Heart left ventricle (tissue), 16 donors: ENCODE measurements around the gene CFAP157. TPM values are rescaled to one million over a fixed set of nuclear protein-coding genes. Genes with fewer than 3 reads are reported as not detected.

Experiments used
- ATAC-seq, 4 donors: fragments of 200-7000 bp; cut with Tn5 transposase; one replicate each; pipeline ENCODE4 v1.9.1; 2020 to 2022; ENCODE audit warnings: moderate library complexity in 4 of 4, mild to moderate bottlenecking in 3 of 4, moderate number of reproducible peaks in 1 of 4
- DNase-seq, 5 donors: peaks; one replicate each; pipeline ENCODE4 v3.0.0-alpha.2; 2020
- H3K27ac ChIP-seq, 12 donors: fragments of 200-600 bp; sonication (generic) in 4 of 12; one replicate each; pipeline versions ENCODE4 v1.5.0 to v1.8.0; 2016 to 2022; ENCODE audit warnings: mild to moderate bottlenecking in 2 of 12
- H3K27me3 ChIP-seq, 9 donors: fragments of 200-600 bp; sonication (generic) in 2 of 9; one replicate each; pipeline versions ENCODE4 v1.5.1 to v1.8.0; 2016 to 2022; ENCODE audit warnings: mild to moderate bottlenecking in 3 of 9
- H3K36me3 ChIP-seq, 9 donors: fragments of 200-600 bp; sonication (generic) in 2 of 9; one replicate each; pipeline versions ENCODE4 v1.5.0 to v1.8.0; 2018 to 2022; ENCODE audit warnings: mild to moderate bottlenecking in 2 of 9
- H3K4me1 ChIP-seq, 12 donors: fragments of 200-600 bp; sonication (generic) in 4 of 12; one replicate each; pipeline versions ENCODE4 v1.5.0 to v1.8.0; 2016 to 2022; ENCODE audit warnings: mild to moderate bottlenecking in 3 of 12
- H3K4me3 ChIP-seq, 12 donors: fragments of 200-600 bp; sonication (generic) in 4 of 12; one replicate each; pipeline versions ENCODE4 v1.5.0 to v1.8.0; 2017 to 2022; ENCODE audit warnings: mild to moderate bottlenecking in 9 of 12, moderate library complexity in 4 of 12
- H3K9me3 ChIP-seq, 12 donors: fragments of 200-600 bp; sonication (generic) in 4 of 12; one replicate each; pipeline versions ENCODE4 v1.5.0 to v1.8.0; 2016 to 2022; ENCODE audit warnings: mild to moderate bottlenecking in 1 of 12
- CTCF ChIP-seq, 12 donors: fragments of 200-600 bp; sonication (generic) in 4 of 12; IDR thresholded peaks; one replicate each; pipeline versions ENCODE4 v1.5.0 to v1.8.0; 2018 to 2022; ENCODE audit warnings: antibody characterized with exemption in 12 of 12, mild to moderate bottlenecking in 5 of 12
- POLR2A ChIP-seq, 2 donors: fragments of 450-650 bp; IDR thresholded peaks; one replicate each; pipeline ENCODE4 v1.6.1; 2017; ENCODE audit warnings: antibody characterized with exemption in 2 of 2, mild to moderate bottlenecking in 2 of 2, moderate library complexity in 2 of 2
- WGBS, 4 donors: extraction: QIAGEN DNeasy Blood & Tissue Kit in 2 of 4; methylation state at CpG; one replicate each; pipeline versions ENCODE4 v1.1.5 to v1.1.7; 2013 to 2018; 5-methylcytosine and 5-hydroxymethylcytosine counted together
- intact Hi-C, 10 donors: fragments of 100-400 bp; cut with DNase I; formaldehyde crosslinking; loops; one replicate each; pipeline versions ENCODE4 v1.11.1 to v1.14.2; 2022
- polyA plus RNA-seq, 2 donors: library from polyadenylated mRNA; stranded (reverse); fragments of 200-250 nt; gene quantifications; one replicate each; pipeline ENCODE4 v1.2.3, GENCODE V29; 2013
- total RNA-seq, 9 donors: library from RNA; depleted of rRNA in 2 of 9; stranded (reverse); fragments of >200 nt in 2 of 9; fragmentation: NEBNext Ultra II Directional in 3 of 9; extraction: Animal tissue kit (Norgen Biotek cat#: 25700) in 3 of 9; gene quantifications; one replicate each; pipeline versions ENCODE4 v1.1.0 to v1.2.4, GENCODE V29; 2016 to 2023
- donor health status: ischemic (EF 13 %, LVEDD 7.1; RV severe dilation, severe dysfunction).
- donor health status: healthy with polysubstance abuse.
- donor health status: DM: no; HTN: yes; CAD: no.
- donor health status: DM: no; HTN: no; CAD: no.
- donor health status: ischemic (EF 25% LVEDD 6.9; RV normal size, moderate dysfunction).
- donor health status: ischemic (EF 25% LVEDD 5.7; RV mildly dilated, moderate dysfunction).
- donor health status: healthy.
- donor health status: DM: yes; HTN: yes; CAD: no.
- donor health status: ischemic (EF 35%, LVEDD 5.7; RV mildly dilated, moderate dysfunction).
- donor health status: nonischemic (EF 11% LVEDD 7.7; RV severe dilation, severe dysfunction).
- donor health status: DM: yes; HTN: yes; CAD: no.
- donor health status: PGD.
- donor health status: ischemic (EF 29% LVEDD 5.4; RV normal size, mild dysfunction).
- donor health status: nonischemic (EF 23%, LVEDD 6.1; RV moderate dilation, normal function).

CFAP157 gene
- total and polyA plus RNA-seq, 11 donors: 0.08 to 0.87 (median 0.11) TPM; not detected in 7

GRCh38 chr9:127700594-127701255, 6.1 kb upstream of the CFAP157 start:
- Histone ChIP-seq H3K27ac (no peak overlapping the region), H3K9me3 (no peaks in the 10 kb centered on the region), H3K4me3 (no peak overlapping the region), H3K36me3 (no peaks in the 10 kb centered on the region), H3K27me3 (no peaks in the 10 kb centered on the region), H3K4me1 (peaks cover 0 to 14% (median 8%) of the 10 kb centered on the region in 12 donors)
- no peak for ATAC-seq
- TF ChIP-seq POLR2A (IDR thresholded peaks at IDR 0.05) (no peak), CTCF (IDR thresholded peaks at IDR 0.05) (no peak)
- no peak for DNase-seq
- WGBS, 4 donors: 83 to 87% (median 86%) methylated on average over 5 of the region's 5 CpGs
- intact Hi-C loops: no loop called here

DNA sequence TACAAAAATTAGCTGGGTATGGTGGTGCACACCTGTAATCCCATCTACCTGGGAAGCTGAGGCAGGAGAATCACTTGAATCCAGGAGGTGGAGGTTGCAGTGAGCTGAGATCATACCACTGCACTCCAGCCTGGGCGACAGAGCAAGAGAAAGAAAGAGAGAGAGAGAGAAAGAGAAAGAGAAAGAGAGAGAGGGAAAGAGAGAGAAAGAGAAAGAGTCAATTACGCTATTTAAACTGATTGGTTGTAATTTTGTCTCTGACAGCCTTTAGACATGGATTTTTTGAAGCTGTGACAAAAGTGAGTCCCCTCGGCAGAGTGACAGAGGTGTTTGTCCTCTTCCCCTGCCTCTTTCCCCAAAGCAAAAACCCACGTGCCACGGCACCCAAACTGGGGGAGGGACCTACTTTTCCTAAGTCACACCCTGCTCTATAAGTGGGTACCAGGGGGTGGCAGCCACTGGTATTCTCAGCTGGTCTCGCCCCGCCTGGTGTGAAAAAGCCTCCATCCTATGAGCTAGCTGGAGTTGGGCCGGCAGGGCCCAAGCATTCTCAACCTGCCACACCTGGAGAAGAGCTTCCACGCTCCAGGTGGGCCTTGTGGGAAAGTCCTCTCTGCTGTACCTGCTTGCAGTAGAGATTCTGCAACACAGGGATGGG, 3.4 kb upstream of the CFAP157 start:
- 74 to 84% (median 81%) methylated on average over 9 of the region's 9 CpGs for WGBS, 4 donors
- TF ChIP-seq CTCF (IDR thresholded peaks at IDR 0.05): no peak
- TF ChIP-seq POLR2A (IDR thresholded peaks at IDR 0.05): no peak
- DNase-seq (no peak), ATAC-seq (no peak)
- intact Hi-C loops: no loop called here
- H3K9me3 ChIP-seq: no peaks in the 10 kb centered on the region
- H3K36me3 ChIP-seq: no peaks in the 10 kb centered on the region
- H3K4me1 ChIP-seq: peaks cover 0 to 22% (median 8%) of the 10 kb centered on the region in 12 donors
- no peaks in the 10 kb centered on the region for H3K27me3 ChIP-seq
- no peak overlapping the region for H3K27ac ChIP-seq
- H3K4me3 ChIP-seq: no peak overlapping the region

GRCh38 chr9:127705577-127706379, 1.0 kb upstream of the CFAP157 start:
- WGBS, 4 donors: 86 to 89% (median 87%) methylated on average over 9 to 12 of the region's 12 CpGs
- TF ChIP-seq CTCF (IDR thresholded peaks at IDR 0.05) (no peak), POLR2A (IDR thresholded peaks at IDR 0.05) (no peak)
- Histone ChIP-seq H3K27me3 (no peaks in the 10 kb centered on the region), H3K27ac (no peak overlapping the region), H3K36me3 (no peaks in the 10 kb centered on the region), H3K4me3 (no peak overlapping the region), H3K9me3 (no peaks in the 10 kb centered on the region), H3K4me1 (peaks cover 0 to 9% (median 0%) of the 10 kb centered on the region in 12 donors)
- intact Hi-C loops: no loop called here
- ATAC-seq (no peak), DNase-seq (no peak)

- H3K27me3 ChIP-seq: no peaks in the 10 kb centered on the region
- H3K4me1 ChIP-seq: peaks cover 0 to 9% (median 0%) of the 10 kb centered on the region in 12 donors
- H3K36me3 ChIP-seq: peaks cover 0 to 3% (median 0%) of the 10 kb centered on the region in 9 donors
- no peak overlapping the region for H3K4me3 ChIP-seq
- intact Hi-C loops: no loop called here
- WGBS, 4 donors: 48 to 65% (median 52%) methylated on average over 5 of the region's 5 CpGs
- no peaks in the 10 kb centered on the region for H3K9me3 ChIP-seq
- no peak for ATAC-seq
- TF ChIP-seq CTCF (IDR thresholded peaks at IDR 0.05) (no peak), POLR2A (IDR thresholded peaks at IDR 0.05) (no peak)
- no peak overlapping the region for H3K27ac ChIP-seq
- DNase-seq: no peak
These were observed 978 bp downstream of the CFAP157 start for GRCh38 chr9:127707766-127708165.
